Ovary (tissue), 10 donors: ENCODE results near the gene BRAP. TPM values are rescaled to one million over a fixed set of nuclear protein-coding genes. Genes with fewer than 3 reads are reported as not detected.

Experiments used
- DNase-seq, 5 donors: peaks; one replicate each; pipeline ENCODE4 v3.0.0-alpha.2; 2019 to 2020
- H3K27ac ChIP-seq, 2 donors: fragments of 200-600 bp; one replicate each; pipeline versions ENCODE4 v1.5.1 to v1.8.0; 2019 to 2022
- H3K27me3 ChIP-seq: fragments of 200-600 bp; one replicate; pipeline ENCODE4 v1.8.0; 2022
- H3K36me3 ChIP-seq: fragments of 200-600 bp; sonication (generic); one replicate; pipeline ENCODE4 v1.5.1; 2019
- H3K4me1 ChIP-seq: one replicate; pipeline ENCODE4 v1.8.1; 2013; ENCODE audit warnings: mild to moderate bottlenecking, moderate library complexity; ENCODE audit not compliant: insufficient read depth
- H3K4me3 ChIP-seq: fragments of 200-600 bp; sonication (generic); one replicate; pipeline ENCODE4 v1.5.1; 2017
- H3K9me3 ChIP-seq, 2 donors: fragments of 200-600 bp in 1 of 2; sonication (generic) in 1 of 2; one replicate each; pipeline versions ENCODE4 v1.5.1 to v1.8.1; 2013 to 2019; ENCODE audit warnings: mild to moderate bottlenecking in 1 of 2, moderate library complexity in 1 of 2
- EP300 ChIP-seq: sonication (generic); formaldehyde crosslinking; IDR thresholded peaks from one replicate; pipeline ENCODE4 v1.6.1; 2017; ENCODE audit warnings: antibody characterized with exemption
- POLR2A ChIP-seq: fragments of 450-650 bp; IDR thresholded peaks from one replicate; pipeline ENCODE4 v1.6.1; 2017; ENCODE audit warnings: antibody characterized with exemption, mild to moderate bottlenecking, moderate library complexity
- WGBS, 3 donors: extraction: QIAGEN DNeasy Blood & Tissue Kit in 1 of 3; methylation state at CpG; one replicate each; pipeline versions ENCODE4 v1.1.5 to v1.1.7; 2013 to 2017; 5-methylcytosine and 5-hydroxymethylcytosine counted together
- intact Hi-C, 4 donors: fragments of 100-400 bp; cut with DNase I; formaldehyde crosslinking; loops; one replicate each; pipeline versions ENCODE4 v1.11.0 to v1.15.1; 2022 to 2023
- long read RNA-seq, 3 donors: library from polyadenylated mRNA in 2 of 3; unstranded in 2 of 3; transcript quantifications; one replicate each; pipeline ENCODE4 v2.0.0 and lab custom pipeline, GENCODE V29; 2021 to 2026
- polyA plus RNA-seq, 2 donors: library from polyadenylated mRNA; stranded (reverse); fragments of 200-250 nt in 1 of 2; fragments of 350-450 nt in 1 of 2; fragmentation: Illumina TruSeq in 1 of 2; extraction: RNeasy Lipid Tissue Mini Kit (QIAGEN cat#74804) in 1 of 2; gene quantifications; one replicate each; pipeline ENCODE4 v1.2.3, GENCODE V29; 2013 to 2014
- total RNA-seq, 7 donors: library from RNA; depleted of rRNA in 2 of 7; stranded (reverse); fragments of >200 nt in 2 of 7; fragmentation: NEBNext Ultra II Directional in 3 of 7; extraction: Animal tissue kit (Norgen Biotek cat#: 25700) in 3 of 7; gene quantifications; one replicate each; pipeline versions ENCODE4 v1.1.0 to v1.2.4, GENCODE V29; 2016 to 2023
- TF ChIP-seq, protein P1 (sequence below), 3 donors: fragments of 450-650 bp in 2 of 3; fragments of 200-600 bp in 1 of 3; IDR thresholded peaks; one replicate each; pipeline versions ENCODE4 v1.5.1 to v1.8.0; 2016 to 2022; ENCODE audit warnings: antibody characterized with exemption in 3 of 3, mild to moderate bottlenecking in 1 of 3
- donor health status: DM: no; HTN: no; CAD: no; lungs with moderate emphysema.
- donor health status: DM: no; HTN: no; CAD: no.
- donor health status: Bipolar disorder and iron deficiency.
- donor health status: DM: yes; HTN: yes; CAD: no.
- donor health status: DM: no; HTN: no; CAD: no.
- donor health status: DM: yes; HTN: yes; CAD: no.

BRAP gene
- 10 to 100 TPM; 11.8 to 19.0 (median 16.9) TPM for total RNA-seq
- 10 to 100 TPM in 1 of 2 donors, 1 to 10 TPM in 1; 9.5 to 24.4 TPM for polyA plus RNA-seq
- long read RNA-seq, donor 1, full-length matches to known transcripts: 30 of 62 reads
- long read RNA-seq, donor 1, partial matches to known transcripts: 14 of 62 reads
- long read RNA-seq, donor 1, other reads (novel, unspliced or antisense): 18 of 62 reads
- long read RNA-seq, donor 2, full-length matches to known transcripts: 30 of 67 reads
- long read RNA-seq, donor 2, partial matches to known transcripts: 37 of 67 reads
- long read RNA-seq, donor 2, other reads (novel, unspliced or antisense): 0 of 67 reads
- long read RNA-seq, donor 3, full-length matches to known transcripts: 37 of 53 reads
- long read RNA-seq, donor 3, partial matches to known transcripts: 8 of 53 reads
- long read RNA-seq, donor 3, other reads (novel, unspliced or antisense): 8 of 53 reads

GRCh38 chr12:111685811-111686573, at the start of gene BRAP, which contains the start of gene ACAD10:
Gene BRAP (minus strand): TSS chr12:111685956. CDS start chr12:111685792, 164 bp downstream.
Gene ACAD10 (plus strand): TSS chr12:111686053. CDS start chr12:111692710, 6,657 bp downstream.
- WGBS, 3 donors: 0% methylated on average over 50 to 63 of the region's 63 CpGs
- no peaks in the 10 kb centered on the region for H3K27me3 ChIP-seq
- TF ChIP-seq EP300 (no peak), POLR2A (peak; percentile 47)
- TF ChIP-seq, protein P1, sequence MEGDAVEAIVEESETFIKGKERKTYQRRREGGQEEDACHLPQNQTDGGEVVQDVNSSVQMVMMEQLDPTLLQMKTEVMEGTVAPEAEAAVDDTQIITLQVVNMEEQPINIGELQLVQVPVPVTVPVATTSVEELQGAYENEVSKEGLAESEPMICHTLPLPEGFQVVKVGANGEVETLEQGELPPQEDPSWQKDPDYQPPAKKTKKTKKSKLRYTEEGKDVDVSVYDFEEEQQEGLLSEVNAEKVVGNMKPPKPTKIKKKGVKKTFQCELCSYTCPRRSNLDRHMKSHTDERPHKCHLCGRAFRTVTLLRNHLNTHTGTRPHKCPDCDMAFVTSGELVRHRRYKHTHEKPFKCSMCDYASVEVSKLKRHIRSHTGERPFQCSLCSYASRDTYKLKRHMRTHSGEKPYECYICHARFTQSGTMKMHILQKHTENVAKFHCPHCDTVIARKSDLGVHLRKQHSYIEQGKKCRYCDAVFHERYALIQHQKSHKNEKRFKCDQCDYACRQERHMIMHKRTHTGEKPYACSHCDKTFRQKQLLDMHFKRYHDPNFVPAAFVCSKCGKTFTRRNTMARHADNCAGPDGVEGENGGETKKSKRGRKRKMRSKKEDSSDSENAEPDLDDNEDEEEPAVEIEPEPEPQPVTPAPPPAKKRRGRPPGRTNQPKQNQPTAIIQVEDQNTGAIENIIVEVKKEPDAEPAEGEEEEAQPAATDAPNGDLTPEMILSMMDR (IDR thresholded peaks at IDR 0.05): no peak
- peaks cover 9% of the 10 kb centered on the region for H3K4me1 ChIP-seq
- peak within 1 kb of the TSS; percentile 93 for H3K4me3 ChIP-seq
- intact Hi-C loops: loop anchor here in 1 of 4 donors (10.0 kb wide), 1 partner anchor 291 kb away; no protein-coding TSS in a partner anchor
- H3K27ac ChIP-seq: peak within 1 kb of the TSS; percentile 15 to 61
- DNase-seq: peak; percentile 92 to 97 (median 95)
- H3K36me3 ChIP-seq: no peaks in the 10 kb centered on the region
- H3K9me3 ChIP-seq: no peaks in the 10 kb centered on the region

DNA sequence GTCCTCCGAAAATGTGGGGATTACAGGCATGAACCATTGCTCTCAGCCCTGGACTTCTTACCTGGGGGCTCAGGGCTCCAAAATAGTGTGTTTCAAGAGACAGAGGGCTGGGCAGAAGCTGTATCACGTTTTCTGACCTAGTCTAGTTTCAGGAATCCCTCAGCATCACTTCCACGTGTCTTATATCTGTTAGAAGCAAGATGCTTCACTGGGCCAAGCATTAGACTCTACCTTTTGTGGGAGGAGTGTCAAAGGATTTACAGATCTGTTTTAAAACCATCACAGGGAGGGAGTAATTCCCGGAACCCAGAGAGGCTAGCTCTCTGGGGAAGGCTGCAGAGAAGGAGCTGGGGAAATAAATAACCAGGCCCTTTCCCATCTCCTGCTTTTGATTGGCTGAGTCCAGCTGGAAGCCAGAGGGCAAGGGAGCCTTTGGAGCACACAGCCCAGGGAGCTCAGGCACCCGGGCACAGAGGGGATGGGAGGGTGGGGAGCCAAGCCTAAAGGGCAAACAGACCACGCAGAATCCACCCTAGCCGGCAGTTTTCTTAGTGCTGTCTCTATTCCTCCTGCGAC, 47.7 kb upstream of the BRAP start:
- Histone ChIP-seq H3K36me3 (no peaks in the 10 kb centered on the region), H3K27me3 (no peaks in the 10 kb centered on the region), H3K9me3 (no peaks in the 10 kb centered on the region), H3K4me1 (no peaks in the 10 kb centered on the region), H3K4me3 (no peak overlapping the region), H3K27ac (no peak overlapping the region)
- TF ChIP-seq, protein P1 (IDR thresholded peaks at IDR 0.05): no peak
- TF ChIP-seq POLR2A (no peak), EP300 (no peak)
- 83 to 87% (median 85%) methylated on average over 8 of the region's 8 CpGs for WGBS, 3 donors
- intact Hi-C loops: no loop called here
- DNase-seq: no peak

- intact Hi-C loops: no loop called here
- no peak overlapping the region for H3K4me3 ChIP-seq
- DNase-seq: no peak
- no peaks in the 10 kb centered on the region for H3K27me3 ChIP-seq
- 88 to 92% (median 89%) methylated on average over 4 of the region's 4 CpGs for WGBS, 3 donors
- H3K36me3 ChIP-seq: no peaks in the 10 kb centered on the region
- H3K4me1 ChIP-seq: no peaks in the 10 kb centered on the region
- no peaks in the 10 kb centered on the region for H3K9me3 ChIP-seq
- no peak overlapping the region for H3K27ac ChIP-seq
- TF ChIP-seq POLR2A (no peak), EP300 (no peak)
- TF ChIP-seq, protein P1 (IDR thresholded peaks at IDR 0.05): no peak
These were observed 47.0 kb upstream of the BRAP start for GRCh38 chr12:111732786-111733185.

DNA sequence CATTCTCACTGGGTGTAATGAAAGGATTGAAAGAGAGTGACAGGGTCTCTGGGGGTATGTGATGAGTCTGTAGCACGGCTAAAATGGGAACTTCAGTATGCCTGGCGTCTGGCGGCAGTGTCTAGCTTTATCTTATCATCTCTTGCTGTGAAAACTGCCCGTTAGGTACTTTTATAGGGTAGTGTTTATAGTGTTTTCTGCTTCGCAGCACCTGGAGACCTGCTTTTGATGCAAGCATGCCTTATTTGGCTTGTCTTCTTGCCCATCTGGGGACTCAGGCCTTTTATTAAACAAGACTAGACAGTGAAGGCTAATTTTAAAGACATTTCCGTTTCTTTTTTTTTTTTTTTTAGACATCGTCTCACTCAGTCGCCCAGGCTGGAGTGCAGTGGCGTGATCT, 44.7 kb upstream of the BRAP start:
- TF ChIP-seq EP300: no peak
- no peak for TF ChIP-seq POLR2A
- TF ChIP-seq, protein P1 (IDR thresholded peaks at IDR 0.05): no peak
- Histone ChIP-seq H3K4me1 (no peaks in the 10 kb centered on the region), H3K27ac (no peak overlapping the region), H3K4me3 (no peak overlapping the region), H3K27me3 (no peaks in the 10 kb centered on the region), H3K36me3 (no peaks in the 10 kb centered on the region), H3K9me3 (no peaks in the 10 kb centered on the region)
- intact Hi-C loops: no loop called here
- WGBS, 3 donors: 89 to 93% (median 92%) methylated on average over 9 of the region's 9 CpGs
- no peak for DNase-seq
